GM15510 (cell line): ENCODE measurements around the gene BLMH.

Source experiments
- POLR2A ChIP-seq: IDR thresholded peaks from 3 replicates; pipeline ENCODE4 v1.6.1; 2011; ENCODE audit warnings: borderline replicate concordance; ENCODE audit not compliant: insufficient read length; ENCODE audit errors: extremely low read depth

The BLMH gene

DNA sequence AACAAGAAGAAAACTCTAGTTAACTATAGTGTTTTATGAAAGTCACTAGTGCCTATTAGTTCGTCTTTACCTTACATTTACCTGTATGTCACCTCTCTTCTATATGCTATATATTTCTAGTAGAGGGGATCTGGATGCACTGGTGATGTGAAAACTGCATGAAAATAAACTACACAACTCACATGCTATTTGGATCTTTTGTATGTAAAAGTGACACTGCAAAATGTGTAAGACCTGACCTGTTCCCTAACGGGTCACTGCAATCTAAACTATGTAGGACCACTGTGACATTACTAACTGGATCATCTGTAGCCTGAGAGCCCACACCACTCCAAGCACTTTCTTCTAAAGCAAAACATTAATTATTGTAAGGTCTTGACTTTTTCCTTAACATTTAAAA is 1.7 kb downstream of the BLMH start:
- TF ChIP-seq POLR2A, result no peak

DNA sequence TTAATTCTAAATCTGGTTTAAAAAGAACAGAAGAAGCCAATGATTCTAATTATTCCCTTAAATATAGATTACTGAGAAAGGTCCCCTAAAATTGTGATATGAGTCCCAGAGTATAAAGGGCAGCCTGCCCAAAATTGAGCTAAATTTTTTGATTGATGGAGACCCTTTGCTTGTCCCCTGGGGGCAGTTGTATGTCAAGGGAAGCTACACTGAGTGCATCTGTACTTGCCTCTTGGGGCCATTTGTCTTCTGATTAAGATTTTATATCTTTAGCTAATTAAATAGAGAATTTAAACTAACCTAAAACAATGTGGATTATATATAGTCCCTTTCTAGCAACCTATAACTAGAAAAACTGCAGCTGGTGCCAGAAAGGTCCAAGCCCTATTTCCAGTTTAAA is 12.6 kb downstream of the BLMH start:
- no peak for TF ChIP-seq POLR2A

DNA sequence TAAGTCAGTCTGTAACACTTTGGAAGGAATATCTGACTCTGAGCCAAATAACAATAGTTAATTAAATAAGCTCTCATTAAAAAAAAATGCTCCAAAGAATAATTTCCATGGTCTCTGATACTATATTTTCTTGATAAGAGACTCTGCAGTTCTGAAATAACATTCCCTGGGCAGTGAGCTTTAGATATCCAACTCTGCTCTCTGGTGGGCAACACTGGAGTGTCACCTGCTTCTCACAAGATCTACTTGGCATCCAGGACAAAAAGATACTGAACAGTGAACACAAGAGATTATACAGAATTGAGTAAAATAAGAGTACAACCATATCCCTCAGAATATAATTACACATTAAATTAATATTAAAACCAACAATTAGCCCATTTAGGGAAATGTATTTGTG is 13.7 kb downstream of the BLMH start:
- no peak for TF ChIP-seq POLR2A

- TF ChIP-seq POLR2A, result no peak
These were observed 15.8 kb downstream of the BLMH start for GRCh38 chr17:30275911-30276310.

- no peak for TF ChIP-seq POLR2A
These were observed 16.9 kb downstream of the BLMH start for GRCh38 chr17:30274887-30275286.

DNA sequence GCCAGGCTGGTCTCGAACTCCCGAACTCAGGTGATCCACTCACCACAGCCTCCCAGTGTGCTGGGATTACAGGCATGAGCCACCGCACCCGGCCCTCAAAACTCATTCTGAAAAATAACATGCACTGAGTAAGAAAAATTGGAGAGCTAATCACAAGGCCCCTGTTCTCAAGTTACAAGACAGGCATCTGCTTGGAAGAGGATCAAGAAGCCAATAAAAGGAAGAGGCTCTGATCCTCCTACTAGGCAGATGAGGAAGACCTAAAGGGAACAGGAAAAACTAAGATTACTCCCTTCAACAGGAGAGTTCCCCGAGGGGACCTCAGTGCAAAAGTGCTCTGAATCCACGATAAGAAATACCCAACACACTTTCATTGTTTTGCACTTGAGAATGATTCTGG is 18.4 kb downstream of the BLMH start:
- no peak for TF ChIP-seq POLR2A

DNA sequence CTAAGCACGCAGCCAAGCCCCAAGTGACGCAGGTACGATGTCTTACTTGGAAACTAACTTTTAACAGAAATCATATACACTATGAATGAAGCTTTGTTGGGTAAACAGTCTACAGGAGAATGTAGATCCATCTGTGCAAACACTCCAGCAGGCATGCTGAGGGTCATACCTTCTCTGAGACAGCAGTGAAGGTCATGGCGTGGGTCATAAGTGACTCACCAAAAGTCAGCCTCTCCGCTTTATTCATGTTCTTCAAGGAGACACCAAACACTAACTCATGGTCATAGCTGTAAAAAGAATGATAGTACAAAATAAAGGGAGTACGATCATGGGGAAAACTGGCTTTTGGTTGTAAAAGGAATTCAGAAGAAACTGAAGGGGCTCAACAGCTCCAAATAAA is 20.6 kb downstream of the BLMH start:
- TF ChIP-seq POLR2A, result no peak

- no peak for TF ChIP-seq POLR2A
These were observed 24.1 kb downstream of the BLMH start for GRCh38 chr17:30267625-30268024.

DNA sequence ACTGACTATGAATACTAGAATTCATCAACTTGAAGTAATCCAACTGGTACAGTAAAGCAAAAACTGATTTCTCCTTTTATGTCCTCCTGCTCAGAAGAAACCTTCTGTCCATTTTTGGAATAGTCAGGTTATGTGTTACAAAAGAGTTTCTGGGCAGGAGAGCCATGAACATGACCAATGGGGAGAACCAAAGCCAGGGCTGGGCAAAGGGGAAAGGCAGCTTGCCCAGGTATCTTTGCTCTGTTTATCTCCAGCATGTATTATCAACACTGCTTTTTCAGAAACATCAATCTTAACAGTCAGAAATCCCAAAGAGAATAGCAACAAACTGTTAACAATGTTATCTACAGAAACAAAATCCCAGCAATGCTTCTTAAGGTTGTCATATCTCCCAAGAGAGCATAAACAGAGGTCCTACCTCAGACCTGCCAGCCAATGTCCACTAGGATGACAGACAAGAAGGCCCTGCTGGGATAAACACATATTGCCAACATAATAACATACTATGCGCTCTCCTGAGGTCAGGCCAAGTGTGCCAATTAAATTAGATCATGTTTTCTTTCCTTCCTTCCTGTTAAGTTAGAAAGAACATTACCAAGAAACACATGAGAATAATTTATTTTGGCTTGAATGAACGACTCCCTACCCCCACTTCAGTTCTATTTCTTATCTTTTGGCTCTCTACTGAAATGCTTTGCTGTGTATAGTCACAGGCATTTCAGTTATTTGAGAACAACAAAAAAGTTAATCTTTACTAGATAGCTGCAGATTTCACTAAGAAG is 28.0 kb downstream of the BLMH start:
- no peak for TF ChIP-seq POLR2A

DNA sequence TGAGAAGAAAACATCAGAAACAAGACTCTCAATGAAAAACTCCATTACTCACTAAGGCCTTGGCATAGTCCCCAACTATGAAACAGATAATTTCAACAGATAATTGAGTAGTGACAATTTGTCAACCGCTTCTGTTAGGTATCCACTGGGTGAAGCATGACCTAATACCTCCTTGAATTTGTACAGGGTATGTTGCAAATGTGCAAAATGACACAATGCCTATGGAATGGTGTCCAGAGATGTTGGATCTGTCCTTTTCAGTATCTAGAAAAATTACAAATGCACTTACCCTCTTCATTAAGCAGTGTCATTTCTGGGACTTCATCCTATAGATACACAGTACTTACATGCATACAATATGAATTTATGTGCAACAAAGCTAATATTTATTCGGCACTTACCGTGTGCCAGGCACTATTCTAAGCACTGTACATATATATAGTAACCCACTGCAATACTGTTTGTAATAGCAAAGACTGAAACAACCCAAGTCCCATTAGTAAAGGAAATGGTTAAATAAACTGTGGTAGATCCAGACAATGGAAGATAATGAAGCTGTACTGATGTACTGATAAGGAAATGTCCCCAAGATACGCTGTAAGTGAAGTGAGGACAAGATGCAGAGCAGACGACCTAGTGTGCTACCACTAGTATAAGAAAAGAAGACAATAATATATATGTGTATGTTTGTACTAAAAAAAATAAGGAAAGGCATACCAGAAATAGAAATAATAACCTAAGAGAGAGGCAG is 34.8 kb downstream of the BLMH start:
- TF ChIP-seq POLR2A, result no peak

DNA sequence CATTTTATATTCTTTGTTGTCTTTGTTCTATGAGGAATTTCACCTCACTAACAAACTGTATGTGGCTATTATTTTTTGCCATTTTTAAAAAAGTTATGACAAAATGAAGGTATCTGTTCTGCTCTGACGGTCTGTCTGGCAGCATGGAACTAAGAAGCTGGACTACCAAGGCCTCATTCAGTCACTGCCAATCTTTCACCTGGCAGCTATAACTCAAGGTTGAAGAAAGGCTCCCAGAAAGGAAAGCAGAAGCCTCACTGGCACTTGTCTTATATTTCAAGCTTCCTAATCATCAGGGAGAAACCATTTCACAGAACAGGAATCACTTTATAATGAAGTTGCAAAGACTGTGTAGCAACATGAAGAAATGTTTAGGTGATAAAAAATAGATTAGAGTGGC is 37.6 kb downstream of the BLMH start:
- TF ChIP-seq POLR2A, result no peak

- no peak for TF ChIP-seq POLR2A
These were observed 38.4 kb downstream of the BLMH start for GRCh38 chr17:30253312-30253711.

DNA sequence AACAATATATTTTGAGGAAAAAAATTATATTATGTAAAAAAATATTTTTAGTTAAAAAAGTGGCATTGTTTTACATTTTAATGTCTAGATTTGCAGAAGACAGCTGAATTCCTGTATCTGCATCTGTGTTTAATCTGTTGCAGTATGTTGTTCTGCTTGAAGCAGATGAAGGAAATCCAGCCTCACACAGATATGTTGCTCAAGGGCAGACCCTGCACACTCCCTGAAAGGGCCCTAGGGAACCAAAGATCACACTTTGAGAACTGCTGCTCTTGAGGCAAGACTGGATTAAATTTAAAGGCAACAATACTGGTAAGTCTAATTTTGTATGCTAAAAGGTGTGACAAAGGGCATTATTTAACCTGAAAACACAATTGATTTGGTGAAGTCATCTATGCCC is 39.8 kb downstream of the BLMH start:
- TF ChIP-seq POLR2A, result no peak

- TF ChIP-seq POLR2A, result no peak
These were observed 42.3 kb downstream of the BLMH start for GRCh38 chr17:30249460-30249859.

- TF ChIP-seq POLR2A, result no peak
These were observed 43.0 kb downstream of the BLMH start for GRCh38 chr17:30248786-30249185.

DNA sequence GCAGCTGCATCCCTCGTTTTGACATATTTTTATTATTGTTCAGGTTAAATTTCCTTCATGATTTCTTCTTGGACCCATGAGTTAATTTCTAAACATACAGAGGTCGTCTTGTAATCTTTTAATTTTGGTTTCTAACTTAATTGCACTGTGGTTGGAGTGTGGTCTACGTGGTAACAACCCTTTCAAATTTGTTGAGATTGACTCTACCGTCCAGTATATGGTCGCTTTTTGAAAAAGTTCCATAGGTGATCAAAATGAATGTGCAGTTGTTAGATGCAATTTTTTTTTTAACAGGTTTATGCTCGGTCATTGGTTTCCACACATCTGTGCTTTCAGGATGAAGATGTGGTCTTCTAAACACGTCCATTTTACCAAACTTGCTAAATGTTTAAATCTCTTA is 45.3 kb downstream of the BLMH start:
- TF ChIP-seq POLR2A, result no peak
